ACC112 (cell line): ENCODE data around the gene OCA2.
"Not testable (repeated sequence)": the region's sequence is repeated elsewhere in the genome, so short reads cannot be mapped to it uniquely, and the experiment has no call there.

Experiments
- H2AFZ ChIP-seq: fragments of 200-600 bp; sonication (generic); one replicate; pipeline ENCODE4 v1.6.0; 2017; ENCODE audit warnings: antibody characterized with exemption, low read length; ENCODE audit not compliant: unreplicated experiment
- H3K27ac ChIP-seq: fragments of 200-600 bp; sonication (generic); 2 replicates; pipeline ENCODE4 v1.5.1; 2014; ENCODE audit warnings: low read depth, mild to moderate bottlenecking, antibody characterized with exemption, low read length, moderate library complexity
- H3K27me3 ChIP-seq: fragments of 200-600 bp; sonication (generic); 2 replicates; pipeline ENCODE4 v1.6.1; 2014; ENCODE audit warnings: mild to moderate bottlenecking, antibody characterized with exemption, low read length, moderate library complexity, mixed read lengths; ENCODE audit not compliant: insufficient read depth
- H3K36me3 ChIP-seq: fragments of 200-600 bp; sonication (generic); 2 replicates; pipeline ENCODE4 v1.6.1; 2016; ENCODE audit warnings: mild to moderate bottlenecking, antibody characterized with exemption, low read length, moderate library complexity, mixed read lengths; ENCODE audit not compliant: insufficient read depth
- H3K4me1 ChIP-seq: fragments of 200-600 bp; sonication (generic); one replicate; pipeline ENCODE4 v1.6.1; 2016; ENCODE audit warnings: low read length, mixed read lengths; ENCODE audit not compliant: insufficient read depth, unreplicated experiment, control insufficient read depth
- H3K4me3 ChIP-seq: fragments of 200-600 bp; sonication (generic); 2 replicates; pipeline ENCODE4 v1.5.1; 2014; ENCODE audit warnings: mild to moderate bottlenecking, low read depth, low read length
- H3K79me2 ChIP-seq: fragments of 200-600 bp; sonication (generic); one replicate; pipeline ENCODE4 v1.6.0; 2016; ENCODE audit warnings: low read length; ENCODE audit not compliant: control insufficient read depth, unreplicated experiment, insufficient read depth

Gene OCA2

GRCh38 chr15:28098766-28099554, at the start of gene OCA2:
Gene OCA2 (minus strand): TSS chr15:28099315. CDS start chr15:28081874, 17,441 bp downstream.
- Histone ChIP-seq H3K4me3 (peak within 1 kb of the TSS; percentile 46; the same call in 1 of the 2 replicates), H3K27ac (no peak within 1 kb of the TSS), H2AFZ (no peak within 1 kb of the TSS), H3K36me3 (no peaks in the 10 kb centered on the region), H3K79me2 (no peaks in the 10 kb centered on the region), H3K4me1 (peaks cover 8% of the 10 kb centered on the region), H3K27me3 (peaks cover 43% of the 10 kb centered on the region)

- Histone ChIP-seq H3K79me2 (peaks cover 29% of the 10 kb centered on the region), H3K4me3 (no peak overlapping the region), H3K27ac (no peak overlapping the region), H3K36me3 (peaks cover 15% of the 10 kb centered on the region; the same call in 1 of the 2 replicates), H3K4me1 (peaks cover 3% of the 10 kb centered on the region), H2AFZ (no peak overlapping the region), H3K27me3 (no peaks in the 10 kb centered on the region)
These were observed 48.7 kb upstream of the OCA2 start for GRCh38 chr15:28147801-28148200.

- not testable (repeated sequence) for H3K27me3 ChIP-seq, H3K27ac ChIP-seq, H3K4me1 ChIP-seq, H2AFZ ChIP-seq, H3K4me3 ChIP-seq
- H3K36me3 ChIP-seq, result peaks cover 13% of the 10 kb centered on the region; the same call in 1 of the 2 replicates
- H3K79me2 ChIP-seq, result peaks cover 25% of the 10 kb centered on the region
These were observed 46.3 kb upstream of the OCA2 start for GRCh38 chr15:28145419-28145818.

- 0 out of 2 replicates have a peak, but pooled peaks cover 9% of the 10 kb centered on the region for H3K36me3 ChIP-seq
- H3K4me3 ChIP-seq, result no peak overlapping the region
- H2AFZ ChIP-seq, result no peak overlapping the region
- H3K27me3 ChIP-seq, result no peaks in the 10 kb centered on the region
- H3K79me2 ChIP-seq, result no peaks in the 10 kb centered on the region
- H3K27ac ChIP-seq, result no peak overlapping the region
- no peaks in the 10 kb centered on the region for H3K4me1 ChIP-seq
These were observed 40.9 kb upstream of the OCA2 start for GRCh38 chr15:28140062-28140461.

- not testable (repeated sequence) for H3K36me3 ChIP-seq, H3K27ac ChIP-seq, H2AFZ ChIP-seq, H3K4me3 ChIP-seq, H3K79me2 ChIP-seq, H3K27me3 ChIP-seq
- peaks cover 20% of the 10 kb centered on the region for H3K4me1 ChIP-seq
These were observed 38.4 kb upstream of the OCA2 start for GRCh38 chr15:28137408-28138039.

GRCh38 chr15:28136236-28136904, 37.3 kb upstream of the OCA2 start:
- H3K27me3 ChIP-seq, H3K4me3 ChIP-seq, H3K36me3 ChIP-seq, H3K27ac ChIP-seq, H3K79me2 ChIP-seq, H2AFZ ChIP-seq: not testable (repeated sequence)
- peaks cover 24% of the 10 kb centered on the region for H3K4me1 ChIP-seq

GRCh38 chr15:28133281-28133680, 34.2 kb upstream of the OCA2 start:
- Histone ChIP-seq H3K79me2 (no peaks in the 10 kb centered on the region), H3K4me1 (peaks cover 24% of the 10 kb centered on the region), H3K36me3 (peaks cover 4% of the 10 kb centered on the region; the same call in 1 of the 2 replicates), H2AFZ (peak overlapping the region; percentile 1), H3K27me3 (no peaks in the 10 kb centered on the region), H3K27ac (peak overlapping the region; percentile 83), H3K4me3 (peak overlapping the region; percentile 54)

- H3K27me3 ChIP-seq, result no peaks in the 10 kb centered on the region
- H3K27ac ChIP-seq, result peak overlapping the region; percentile 83
- peaks cover 4% of the 10 kb centered on the region; the same call in 1 of the 2 replicates for H3K36me3 ChIP-seq
- H3K4me1 ChIP-seq, result peaks cover 24% of the 10 kb centered on the region
- H2AFZ ChIP-seq, result no peak overlapping the region
- peak overlapping the region; percentile 54 for H3K4me3 ChIP-seq
- H3K79me2 ChIP-seq, result no peaks in the 10 kb centered on the region
These were observed 33.6 kb upstream of the OCA2 start for GRCh38 chr15:28132524-28133275.

- H2AFZ ChIP-seq, result no peak overlapping the region
- peak overlapping the region; percentile 83; the same call in 1 of the 2 replicates for H3K27ac ChIP-seq
- H3K4me1 ChIP-seq, result peaks cover 24% of the 10 kb centered on the region
- no peaks in the 10 kb centered on the region for H3K27me3 ChIP-seq
- peaks cover 4% of the 10 kb centered on the region; the same call in 1 of the 2 replicates for H3K36me3 ChIP-seq
- no peak overlapping the region for H3K4me3 ChIP-seq
- H3K79me2 ChIP-seq, result no peaks in the 10 kb centered on the region
These were observed 32.8 kb upstream of the OCA2 start for GRCh38 chr15:28131946-28132345.

- no peaks in the 10 kb centered on the region for H3K27me3 ChIP-seq
These were observed 32.3 kb upstream of the OCA2 start for GRCh38 chr15:28131400-28131799.

More at GRCh38 chr15:28131400-28131799, 32.3 kb upstream of the OCA2 start:
- no peak overlapping the region for H2AFZ ChIP-seq
- peaks cover 4% of the 10 kb centered on the region; the same call in 1 of the 2 replicates for H3K36me3 ChIP-seq
- H3K4me1 ChIP-seq, result peaks cover 24% of the 10 kb centered on the region
- no peaks in the 10 kb centered on the region for H3K79me2 ChIP-seq
- no peak overlapping the region for H3K4me3 ChIP-seq
- no peak overlapping the region for H3K27ac ChIP-seq
